ENCODE results near the gene PDS5B.

DNA sequence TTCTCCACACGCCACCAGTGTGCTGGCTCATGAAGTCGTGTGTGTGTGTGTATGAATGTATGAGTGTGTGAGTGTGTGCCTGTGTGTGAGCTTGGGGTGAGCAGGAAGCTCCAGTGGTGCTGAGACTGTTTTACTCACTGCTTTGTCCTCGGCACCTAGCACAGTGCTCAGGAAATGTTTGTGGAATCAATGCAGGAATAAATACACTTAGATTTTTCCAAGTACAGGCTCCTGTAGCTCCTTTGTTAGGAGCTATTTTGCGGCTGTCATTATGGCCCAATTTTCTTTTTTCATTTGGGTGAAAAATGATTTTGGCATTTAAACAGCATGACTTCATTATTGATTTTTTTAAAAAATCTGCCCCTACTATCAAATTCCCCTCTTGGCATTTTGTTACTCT lies 236.5 kb downstream of the PDS5B start:
- TF ChIP-seq, protein P1, sequence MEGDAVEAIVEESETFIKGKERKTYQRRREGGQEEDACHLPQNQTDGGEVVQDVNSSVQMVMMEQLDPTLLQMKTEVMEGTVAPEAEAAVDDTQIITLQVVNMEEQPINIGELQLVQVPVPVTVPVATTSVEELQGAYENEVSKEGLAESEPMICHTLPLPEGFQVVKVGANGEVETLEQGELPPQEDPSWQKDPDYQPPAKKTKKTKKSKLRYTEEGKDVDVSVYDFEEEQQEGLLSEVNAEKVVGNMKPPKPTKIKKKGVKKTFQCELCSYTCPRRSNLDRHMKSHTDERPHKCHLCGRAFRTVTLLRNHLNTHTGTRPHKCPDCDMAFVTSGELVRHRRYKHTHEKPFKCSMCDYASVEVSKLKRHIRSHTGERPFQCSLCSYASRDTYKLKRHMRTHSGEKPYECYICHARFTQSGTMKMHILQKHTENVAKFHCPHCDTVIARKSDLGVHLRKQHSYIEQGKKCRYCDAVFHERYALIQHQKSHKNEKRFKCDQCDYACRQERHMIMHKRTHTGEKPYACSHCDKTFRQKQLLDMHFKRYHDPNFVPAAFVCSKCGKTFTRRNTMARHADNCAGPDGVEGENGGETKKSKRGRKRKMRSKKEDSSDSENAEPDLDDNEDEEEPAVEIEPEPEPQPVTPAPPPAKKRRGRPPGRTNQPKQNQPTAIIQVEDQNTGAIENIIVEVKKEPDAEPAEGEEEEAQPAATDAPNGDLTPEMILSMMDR (IDR thresholded peaks at IDR 0.05) = no peak
- no peak for TF ChIP-seq POLR2A (IDR thresholded peaks at IDR 0.05)
